CMK (cell line): ENCODE measurements around the gene NOP10.

Experiments
- DNase-seq: peaks from one replicate; pipeline ENCODE4 v3.0.0-alpha.2; 2010; ENCODE audit warnings: low read depth

The NOP10 gene

DNA sequence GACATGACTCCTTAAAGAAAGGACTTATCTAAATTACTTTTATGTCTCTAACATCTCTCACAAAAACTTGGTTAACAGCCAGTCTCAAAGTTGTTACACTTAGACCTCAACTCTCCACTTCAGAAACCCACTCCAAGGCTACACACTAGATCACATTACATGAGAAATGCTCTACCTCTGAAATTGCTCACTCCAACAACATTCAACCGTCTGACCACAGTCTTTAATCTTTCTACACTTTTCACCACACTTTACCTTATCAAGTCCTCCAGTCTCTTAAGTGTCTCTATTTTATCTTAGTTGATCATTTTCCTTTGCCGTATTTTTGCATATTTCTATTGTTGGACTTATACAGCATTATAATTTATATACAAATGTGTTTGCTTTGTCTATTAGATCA is 11.1 kb downstream of the NOP10 start:
- DNase-seq, result no peak

GRCh38 chr15:34330279-34330678 is 12.7 kb downstream of the NOP10 start:
- DNase-seq, result no peak

DNA sequence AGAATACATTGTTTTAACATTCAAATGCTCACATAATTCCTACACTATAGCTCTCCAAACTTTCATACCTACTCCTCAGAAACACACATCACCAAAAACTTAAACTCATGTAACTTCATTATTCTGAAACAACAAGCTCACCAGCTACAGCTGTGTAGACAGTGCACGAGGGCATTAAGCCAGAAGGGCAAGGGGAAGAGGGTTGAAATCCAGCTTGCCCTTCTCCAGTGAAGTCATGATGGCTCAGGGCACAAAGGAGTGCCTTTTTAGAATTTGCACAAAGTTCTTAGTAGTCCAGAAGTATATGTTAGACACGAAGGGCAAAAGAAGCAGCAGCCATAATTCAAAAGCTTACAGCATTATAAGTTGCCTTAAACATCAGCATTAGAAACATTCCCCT is 13.9 kb downstream of the NOP10 start:
- DNase-seq, result no peak

GRCh38 chr15:34327906-34328305 is 15.0 kb downstream of the NOP10 start:
- DNase-seq, result no peak

GRCh38 chr15:34325368-34325767 is 17.6 kb downstream of the NOP10 start:
- no peak for DNase-seq

- DNase-seq, result no peak
Observed at GRCh38 chr15:34324933-34325332, 18.0 kb downstream of the NOP10 start.

- DNase-seq, result no peak
Observed at GRCh38 chr15:34323217-34323616, 19.7 kb downstream of the NOP10 start.

GRCh38 chr15:34318277-34319079 is 24.5 kb downstream of the NOP10 start:
- no peak for DNase-seq

- DNase-seq, result no peak
Observed at GRCh38 chr15:34314491-34315490, 28.1 kb downstream of the NOP10 start.

DNA sequence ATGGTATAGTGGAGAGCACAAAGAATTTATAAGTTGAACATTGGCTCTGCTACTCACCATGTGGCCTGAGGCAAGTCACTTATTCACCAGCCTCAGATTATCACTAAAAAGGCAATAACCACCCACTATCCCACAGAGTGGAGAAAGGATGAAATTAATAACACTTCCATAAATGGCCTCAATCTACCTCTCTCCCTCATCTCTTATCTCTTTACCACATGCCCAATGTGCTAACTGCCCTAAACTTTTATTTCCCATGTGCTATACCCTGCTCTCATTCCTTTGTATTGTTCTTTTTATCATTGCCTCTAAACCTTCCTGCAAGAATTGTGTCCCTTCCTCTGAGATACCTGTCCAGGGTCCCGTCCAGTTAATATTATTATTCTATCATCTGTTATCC is 31.4 kb downstream of the NOP10 start:
- DNase-seq, result no peak

GRCh38 chr15:34304613-34305012 is 38.3 kb downstream of the NOP10 start:
- no peak for DNase-seq

- DNase-seq, result no peak
Observed at GRCh38 chr15:34301058-34301457, 41.9 kb downstream of the NOP10 start.

GRCh38 chr15:34297059-34297458 is 45.9 kb downstream of the NOP10 start:
- no peak for DNase-seq

- DNase-seq, result no peak
Observed at GRCh38 chr15:34292621-34293020, 50.3 kb downstream of the NOP10 start.
